Measurements from ENCODE around the gene SERINC5.

The SERINC5 gene

DNA sequence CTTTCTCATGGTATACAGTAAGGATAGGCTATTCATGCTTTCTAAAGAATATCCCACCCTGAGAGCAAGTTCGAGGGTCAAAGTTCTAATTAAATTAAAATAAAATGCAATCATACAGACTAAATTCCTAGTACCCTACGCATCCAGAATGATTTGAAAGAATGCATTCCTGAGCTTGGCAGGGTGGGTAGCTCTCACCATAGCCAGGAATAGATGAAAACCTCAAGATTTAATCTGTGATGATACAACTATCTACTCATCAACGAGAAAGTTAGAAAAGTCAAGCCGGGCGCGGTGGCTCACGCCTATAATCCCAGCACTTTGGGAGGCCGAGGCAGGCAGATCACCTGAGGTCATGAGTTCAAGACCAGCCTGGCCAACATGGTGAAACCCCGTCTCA is 32.3 kb downstream of the SERINC5 start:
- no peaks in the 10 kb centered on the region for H3K27me3 ChIP-seq (ENCODE audit: insufficient read depth, poor library complexity, severe bottlenecking)
- DNase-seq (ENCODE audit: low read depth in 1 of 2, low spot score in 1 of 2): no peak
- no peak overlapping the region for H3K27ac ChIP-seq (replicated peaks)
- H3K4me3 ChIP-seq (replicated peaks; ENCODE audit: insufficient read depth, low read length): no peak overlapping the region
- TF ChIP-seq CTCF (IDR thresholded peaks at IDR 0.05; ENCODE audit: insufficient read depth, low read length) (no peak), SPI1 (IDR thresholded peaks at IDR 0.05; ENCODE audit: borderline replicate concordance, low read depth) (no peak), POLR2AphosphoS5 (IDR thresholded peaks at IDR 0.05; ENCODE audit: low read depth) (no peak), GABPA (IDR thresholded peaks at IDR 0.05; ENCODE audit: low read depth) (no peak)
- TF ChIP-seq, protein P1, sequence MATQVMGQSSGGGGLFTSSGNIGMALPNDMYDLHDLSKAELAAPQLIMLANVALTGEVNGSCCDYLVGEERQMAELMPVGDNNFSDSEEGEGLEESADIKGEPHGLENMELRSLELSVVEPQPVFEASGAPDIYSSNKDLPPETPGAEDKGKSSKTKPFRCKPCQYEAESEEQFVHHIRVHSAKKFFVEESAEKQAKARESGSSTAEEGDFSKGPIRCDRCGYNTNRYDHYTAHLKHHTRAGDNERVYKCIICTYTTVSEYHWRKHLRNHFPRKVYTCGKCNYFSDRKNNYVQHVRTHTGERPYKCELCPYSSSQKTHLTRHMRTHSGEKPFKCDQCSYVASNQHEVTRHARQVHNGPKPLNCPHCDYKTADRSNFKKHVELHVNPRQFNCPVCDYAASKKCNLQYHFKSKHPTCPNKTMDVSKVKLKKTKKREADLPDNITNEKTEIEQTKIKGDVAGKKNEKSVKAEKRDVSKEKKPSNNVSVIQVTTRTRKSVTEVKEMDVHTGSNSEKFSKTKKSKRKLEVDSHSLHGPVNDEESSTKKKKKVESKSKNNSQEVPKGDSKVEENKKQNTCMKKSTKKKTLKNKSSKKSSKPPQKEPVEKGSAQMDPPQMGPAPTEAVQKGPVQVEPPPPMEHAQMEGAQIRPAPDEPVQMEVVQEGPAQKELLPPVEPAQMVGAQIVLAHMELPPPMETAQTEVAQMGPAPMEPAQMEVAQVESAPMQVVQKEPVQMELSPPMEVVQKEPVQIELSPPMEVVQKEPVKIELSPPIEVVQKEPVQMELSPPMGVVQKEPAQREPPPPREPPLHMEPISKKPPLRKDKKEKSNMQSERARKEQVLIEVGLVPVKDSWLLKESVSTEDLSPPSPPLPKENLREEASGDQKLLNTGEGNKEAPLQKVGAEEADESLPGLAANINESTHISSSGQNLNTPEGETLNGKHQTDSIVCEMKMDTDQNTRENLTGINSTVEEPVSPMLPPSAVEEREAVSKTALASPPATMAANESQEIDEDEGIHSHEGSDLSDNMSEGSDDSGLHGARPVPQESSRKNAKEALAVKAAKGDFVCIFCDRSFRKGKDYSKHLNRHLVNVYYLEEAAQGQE (IDR thresholded peaks at IDR 0.05; ENCODE audit: insufficient replicate concordance, low read depth): no peak

- no peaks in the 10 kb centered on the region for H3K27me3 ChIP-seq (ENCODE audit: insufficient read depth, poor library complexity, severe bottlenecking)
- no peak for DNase-seq (ENCODE audit: low read depth in 1 of 2, low spot score in 1 of 2)
- no peak overlapping the region for H3K27ac ChIP-seq (replicated peaks)
- no peak overlapping the region for H3K4me3 ChIP-seq (replicated peaks; ENCODE audit: insufficient read depth, low read length)
- no peak for TF ChIP-seq POLR2AphosphoS5 (IDR thresholded peaks at IDR 0.05; ENCODE audit: low read depth)
- no peak for TF ChIP-seq GABPA (IDR thresholded peaks at IDR 0.05; ENCODE audit: low read depth)
- TF ChIP-seq CTCF (IDR thresholded peaks at IDR 0.05; ENCODE audit: insufficient read depth, low read length): no peak
- TF ChIP-seq, protein P1 (IDR thresholded peaks at IDR 0.05; ENCODE audit: insufficient replicate concordance, low read depth): no peak
- no peak for TF ChIP-seq SPI1 (IDR thresholded peaks at IDR 0.05; ENCODE audit: borderline replicate concordance, low read depth)
Measured at GRCh38 chr5:80220245-80220897, 35.5 kb downstream of the SERINC5 start.

- H3K27ac ChIP-seq (replicated peaks): no peak overlapping the region
- DNase-seq (ENCODE audit: low read depth in 1 of 2, low spot score in 1 of 2): no peak
- TF ChIP-seq, protein P1 (IDR thresholded peaks at IDR 0.05; ENCODE audit: insufficient replicate concordance, low read depth): no peak
- TF ChIP-seq SPI1 (IDR thresholded peaks at IDR 0.05; ENCODE audit: borderline replicate concordance, low read depth) (no peak), GABPA (IDR thresholded peaks at IDR 0.05; ENCODE audit: low read depth) (no peak), CTCF (IDR thresholded peaks at IDR 0.05; ENCODE audit: insufficient read depth, low read length) (no peak), POLR2AphosphoS5 (IDR thresholded peaks at IDR 0.05; ENCODE audit: low read depth) (no peak)
- no peak overlapping the region for H3K4me3 ChIP-seq (replicated peaks; ENCODE audit: insufficient read depth, low read length)
- no peaks in the 10 kb centered on the region for H3K27me3 ChIP-seq (ENCODE audit: insufficient read depth, poor library complexity, severe bottlenecking)
Measured at GRCh38 chr5:80219391-80219790, 36.5 kb downstream of the SERINC5 start.
